Glutamatergic neuron (in vitro differentiated cells): Measurements from ENCODE around the gene SRSF2. TPM values are rescaled to one million over a fixed set of nuclear protein-coding genes. Genes with fewer than 3 reads are reported as not detected.

Source experiments
- DNase-seq: peaks from one replicate; pipeline ENCODE4 v3.0.0; 2022
- H3K27ac Mint-ChIP-seq: one replicate; pipeline ENCODE4 v1.8.0; 2020; ENCODE audit warnings: mild to moderate bottlenecking, mixed read lengths, inconsistent platforms; ENCODE audit not compliant: unreplicated experiment
- H3K27me3 Mint-ChIP-seq: one replicate; pipeline ENCODE4 v1.8.0; 2020; ENCODE audit warnings: mild to moderate bottlenecking, moderate library complexity, mixed read lengths, inconsistent platforms; ENCODE audit not compliant: unreplicated experiment
- H3K36me3 Mint-ChIP-seq: one replicate; pipeline ENCODE4 v1.8.0; 2020; ENCODE audit warnings: mild to moderate bottlenecking, mixed read lengths, inconsistent platforms; ENCODE audit not compliant: unreplicated experiment
- H3K4me1 Mint-ChIP-seq: one replicate; pipeline ENCODE4 v1.8.0; 2020; ENCODE audit warnings: mild to moderate bottlenecking, low read depth, mixed read lengths, inconsistent platforms; ENCODE audit not compliant: unreplicated experiment
- H3K4me3 Mint-ChIP-seq: one replicate; pipeline ENCODE4 v1.8.0; 2020; ENCODE audit warnings: mild to moderate bottlenecking, mixed read lengths, inconsistent platforms; ENCODE audit not compliant: unreplicated experiment
- H3K9me3 Mint-ChIP-seq: one replicate; pipeline ENCODE4 v1.8.0; 2020; ENCODE audit warnings: mild to moderate bottlenecking, moderate library complexity, mixed read lengths, inconsistent platforms; ENCODE audit not compliant: unreplicated experiment
- CTCF ChIP-seq: fragments of 200-600 bp; sonication (generic); IDR thresholded peaks from one replicate; pipeline ENCODE4 v1.5.0; 2021; ENCODE audit not compliant: partially characterized antibody, unreplicated experiment
- total RNA-seq: library from RNA; stranded (reverse); fragmentation: NEBNext Ultra II Directional; extraction: Animal tissue kit (Norgen Biotek cat#: 25700); gene quantifications from one replicate; pipeline ENCODE4 v1.2.1, GENCODE V29; 2021; ENCODE audit not compliant: unreplicated experiment

The SRSF2 gene
- total RNA-seq, 1 donor from 2014 or later: 188 TPM

GRCh38 chr17:76687298-76688164, 49.6 kb downstream of the SRSF2 start:
- Mint-ChIP-seq H3K4me3 (peak overlapping the region; percentile 73), H3K4me1 (peaks cover 40% of the 10 kb centered on the region), H3K9me3 (peaks cover 9% of the 10 kb centered on the region), H3K27ac (peak overlapping the region; percentile 81), H3K27me3 (peaks cover 4% of the 10 kb centered on the region), H3K36me3 (no peaks in the 10 kb centered on the region)
- DNase-seq: no peak
- TF ChIP-seq CTCF: no peak

GRCh38 chr17:76686538-76687297, 50.4 kb downstream of the SRSF2 start:
- Mint-ChIP-seq H3K4me3 (peak overlapping the region; percentile 73), H3K27me3 (peaks cover 8% of the 10 kb centered on the region), H3K36me3 (no peaks in the 10 kb centered on the region), H3K9me3 (peaks cover 11% of the 10 kb centered on the region), H3K4me1 (peaks cover 47% of the 10 kb centered on the region), H3K27ac (peak overlapping the region; percentile 62)
- TF ChIP-seq CTCF: no peak
- DNase-seq: no peak

GRCh38 chr17:76685846-76686245, 51.3 kb downstream of the SRSF2 start:
- TF ChIP-seq CTCF: no peak
- peaks cover 11% of the 10 kb centered on the region for H3K9me3 Mint-ChIP-seq
- peaks cover 48% of the 10 kb centered on the region for H3K4me1 Mint-ChIP-seq
- no peak overlapping the region for H3K27ac Mint-ChIP-seq
- no peaks in the 10 kb centered on the region for H3K36me3 Mint-ChIP-seq
- no peak overlapping the region for H3K4me3 Mint-ChIP-seq
- DNase-seq: no peak
- H3K27me3 Mint-ChIP-seq: peaks cover 11% of the 10 kb centered on the region

- DNase-seq: no peak
- Mint-ChIP-seq H3K27me3 (peaks cover 11% of the 10 kb centered on the region), H3K36me3 (no peaks in the 10 kb centered on the region), H3K4me1 (peaks cover 46% of the 10 kb centered on the region), H3K27ac (peak overlapping the region; percentile 28), H3K9me3 (peaks cover 11% of the 10 kb centered on the region), H3K4me3 (no peak overlapping the region)
- no peak for TF ChIP-seq CTCF
Measured at GRCh38 chr17:76685366-76685765, 51.8 kb downstream of the SRSF2 start.
